ENCODE data around the gene GYS1. TPM values are rescaled to one million over a fixed set of nuclear protein-coding genes. Genes with fewer than 3 reads are reported as not detected.
A peak's percentile ranks its signal among the peaks of the same experiment; 100 is the strongest.

The GYS1 gene
- total and polyA plus RNA-seq, 2 of the 8 experiments (the other 6 are each of a cell fraction or from before 2014, with no cell fraction given) = 30.0 to 38.7 TPM

DNA sequence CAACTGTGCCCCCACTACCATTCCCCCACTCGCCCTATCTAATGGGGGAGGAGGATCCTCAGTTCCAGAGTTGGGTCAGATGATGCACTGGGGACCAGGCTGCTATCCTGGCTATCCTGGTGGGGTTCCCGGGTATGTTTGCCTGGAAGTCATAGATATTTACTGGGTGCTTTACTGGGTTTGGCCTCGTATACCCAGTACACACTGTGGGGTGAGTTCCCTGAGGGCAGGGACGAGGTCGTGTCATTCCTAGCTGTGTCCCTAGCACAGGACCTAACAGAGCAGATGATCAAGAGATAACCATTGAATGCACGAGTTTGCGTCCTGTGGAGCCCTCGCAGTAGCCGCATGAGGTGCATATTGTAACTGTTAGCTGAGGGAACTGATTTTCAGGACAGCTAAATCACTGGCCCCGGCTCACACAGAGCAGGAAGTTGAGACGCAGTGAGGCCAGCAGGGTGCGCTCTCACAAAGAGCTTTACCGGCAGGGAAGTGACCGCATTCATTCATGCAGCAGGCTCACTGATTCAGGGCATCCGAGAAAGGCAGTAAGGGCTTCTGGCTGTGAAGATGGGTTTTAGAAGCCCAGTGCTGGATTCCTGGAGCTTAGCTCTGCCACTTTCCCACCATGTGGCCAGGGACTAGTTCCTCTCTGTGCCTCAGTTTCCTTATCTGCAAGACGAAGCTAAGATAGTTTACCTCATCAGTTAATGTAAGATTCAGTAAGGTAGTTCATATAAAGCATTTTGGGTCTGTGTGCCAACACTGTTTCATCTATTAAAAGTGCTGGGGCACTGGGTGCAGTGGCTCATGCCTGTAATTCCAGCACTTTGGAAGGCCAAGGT is 6.6 kb upstream of the GYS1 start:
- peaks cover 0 to 6% (median 2%) of the 10 kb centered on the region in 4 experiments; a peak in 2 of 7 replicates for H3K4me1 ChIP-seq (replicated peaks in 1 of 4; ENCODE audit: control insufficient read depth in 3 of 4, insufficient read depth in 4 of 4, low read length in 3 of 4)
- H3K9ac ChIP-seq (replicated peaks in 1 of 4; ENCODE audit: extremely low read depth in 1 of 4, low read depth in 3 of 4, low read length in 3 of 4) = peak overlapping the region in 2 of 4 experiments; percentile 17 to 20; a peak in 2 of 7 replicates
- no peak overlapping the region for H3K4me3 ChIP-seq (ENCODE audit: extremely low read depth in 1 of 4, insufficient read depth in 2 of 4, low read depth in 3 of 4, low read length in 4 of 4)
- POLR2A ChIA-PET (ENCODE audit: partially characterized antibody) = interaction anchor here (0.8 to 1.9 kb wide), 4 partner anchors 10 to 23 kb away, joined by 3 to 11 read pairs (median 6); no protein-coding TSS in a partner anchor
- H2BK20ac ChIP-seq (ENCODE audit: low read length) = no peak overlapping the region
- H3K23ac ChIP-seq (ENCODE audit: insufficient read length) = no peak overlapping the region
- H3K14ac ChIP-seq (ENCODE audit: insufficient read length) = no peak overlapping the region
- no peak overlapping the region for H2BK15ac ChIP-seq (ENCODE audit: low read length)
- no peaks in the 10 kb centered on the region for H3K9me3 ChIP-seq (ENCODE audit: insufficient read depth in 2 of 2, low read depth in 1 of 2, low read length in 1 of 2)
- H3K36me3 ChIP-seq (ENCODE audit: control insufficient read depth in 2 of 4, insufficient read depth in 4 of 4, low read length in 3 of 4) = peaks cover 3 to 19% (median 14%) of the 10 kb centered on the region in 4 experiments
- H2BK5ac ChIP-seq (ENCODE audit: low read depth, low read length) = peak overlapping the region; percentile 82
- 55% methylated on average over 16 of the region's 16 CpGs; no CpG with 5 or more reads in 1 of the 2 experiments for WGBS, 2 experiments (ENCODE audit: extremely low coverage in 1 of 2, insufficient coverage in 1 of 2, insufficient read length in 1 of 2, insufficient replicate concordance in 2 of 2, low coverage in 1 of 2, low lambda C conversion rate in 2 of 2, missing lambda C conversion rate in 1 of 2)
- peak; percentile 32 for FAIRE-seq
- peak overlapping the region; percentile 25; the same call in 1 of the 2 replicates for H2AK5ac ChIP-seq (ENCODE audit: low read depth, low read length)
- no peak overlapping the region for H4K8ac ChIP-seq (ENCODE audit: extremely low read depth, insufficient read depth, low read length)
- no peak overlapping the region for H4K91ac ChIP-seq (replicated peaks; ENCODE audit: insufficient read length, low read length)
- H3K27ac ChIP-seq (ENCODE audit: low read depth, low read length) = no peak overlapping the region
- H3K79me1 ChIP-seq (ENCODE audit: low read depth, low read length) = peaks cover 7% of the 10 kb centered on the region
- 0 out of 2 replicates have a peak overlapping the region, but pooled peaks have one; percentile 39 for H2BK12ac ChIP-seq (ENCODE audit: low read depth, low read length)
- H2BK120ac ChIP-seq (replicated peaks; ENCODE audit: low read depth, low read length) = no peak overlapping the region
- H4K20me1 ChIP-seq (replicated peaks in 1 of 2; ENCODE audit: control insufficient read depth in 1 of 2, insufficient read depth in 2 of 2, low read length in 2 of 2) = peaks cover 4 to 8% of the 10 kb centered on the region in 2 experiments
- H3K4ac ChIP-seq (replicated peaks; ENCODE audit: insufficient read length, low read depth, low read length) = no peak overlapping the region
- H3K4me2 ChIP-seq (ENCODE audit: insufficient read depth in 1 of 2, low read depth in 2 of 2, low read length in 2 of 2) = no peak overlapping the region
- H3K18ac ChIP-seq (ENCODE audit: extremely low read depth, low read length) = no peak overlapping the region
- H4K5ac ChIP-seq (ENCODE audit: insufficient read length, low read depth, low read length) = no peak overlapping the region
- peaks cover 6 to 19% of the 10 kb centered on the region in 2 experiments; a peak in 3 of 4 replicates for H3K79me2 ChIP-seq (ENCODE audit: control insufficient read depth in 1 of 2, insufficient read depth in 2 of 2, low read length in 2 of 2)
- DNase-seq (ENCODE audit: low read depth in 1 of 2, low spot score in 2 of 2) = peak; percentile 59 to 88
- no peak overlapping the region for H3K56ac ChIP-seq (replicated peaks; ENCODE audit: insufficient read length, low read depth, low read length)
- H3K27me3 ChIP-seq (replicated peaks in 1 of 4; ENCODE audit: control insufficient read depth in 3 of 4, extremely low read depth in 1 of 4, insufficient read depth in 3 of 4, low read length in 3 of 4) = no peaks in the 10 kb centered on the region
- no peak overlapping the region for H2AFZ ChIP-seq (ENCODE audit: low read length)
- H3K23me2 ChIP-seq (ENCODE audit: low read depth, low read length) = no peaks in the 10 kb centered on the region
- CTCF ChIA-PET (ENCODE audit: partially characterized antibody) = interaction anchor here (0.7 to 6.2 kb wide), 28 partner anchors 9 to 225 kb away, joined by 3 to 66 read pairs (median 4); partner anchors contain the start of genes CGB7, CGB8, KCNA7 and LHB
- TF ChIP-seq HDAC2 (IDR thresholded peaks at IDR 0.05; ENCODE audit: borderline replicate concordance in 1 of 2, low read depth in 2 of 2, low read length in 2 of 2) (no peak), TBP (IDR thresholded peaks at IDR 0.05; ENCODE audit: low read depth, low read length) (peak; percentile 48; the same call in 1 of the 2 replicates), ZNF274 (IDR thresholded peaks at IDR 0.05; ENCODE audit: borderline replicate concordance, extremely low read depth, low read length) (no peak), YY1 (IDR thresholded peaks at IDR 0.05; ENCODE audit: low read depth, low read length) (no peak), CREB1 (IDR thresholded peaks at IDR 0.05) (peak; percentile 29; the same call in 1 of the 2 replicates)
- TF ChIP-seq, protein P1, sequence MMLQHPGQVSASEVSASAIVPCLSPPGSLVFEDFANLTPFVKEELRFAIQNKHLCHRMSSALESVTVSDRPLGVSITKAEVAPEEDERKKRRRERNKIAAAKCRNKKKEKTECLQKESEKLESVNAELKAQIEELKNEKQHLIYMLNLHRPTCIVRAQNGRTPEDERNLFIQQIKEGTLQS (IDR thresholded peaks at IDR 0.05; ENCODE audit: insufficient read depth, low read depth, low read length) = no peak
- TF ChIP-seq, protein P2, sequence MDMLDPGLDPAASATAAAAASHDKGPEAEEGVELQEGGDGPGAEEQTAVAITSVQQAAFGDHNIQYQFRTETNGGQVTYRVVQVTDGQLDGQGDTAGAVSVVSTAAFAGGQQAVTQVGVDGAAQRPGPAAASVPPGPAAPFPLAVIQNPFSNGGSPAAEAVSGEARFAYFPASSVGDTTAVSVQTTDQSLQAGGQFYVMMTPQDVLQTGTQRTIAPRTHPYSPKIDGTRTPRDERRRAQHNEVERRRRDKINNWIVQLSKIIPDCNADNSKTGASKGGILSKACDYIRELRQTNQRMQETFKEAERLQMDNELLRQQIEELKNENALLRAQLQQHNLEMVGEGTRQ (IDR thresholded peaks at IDR 0.05; ENCODE audit: low read length) = no peak

Data from H1 (cell line).